EL (cell line): ENCODE data around the gene STIM1.
A peak's percentile ranks its signal among the peaks of the same experiment; 100 is the strongest.
"Not testable (repeated sequence)": the region's sequence is repeated elsewhere in the genome, so short reads cannot be mapped to it uniquely, and the experiment has no call there.

Source experiments
- DNase-seq: peaks from one replicate; pipeline ENCODE4 v3.0.0-alpha.2; 2016

Gene STIM1

DNA sequence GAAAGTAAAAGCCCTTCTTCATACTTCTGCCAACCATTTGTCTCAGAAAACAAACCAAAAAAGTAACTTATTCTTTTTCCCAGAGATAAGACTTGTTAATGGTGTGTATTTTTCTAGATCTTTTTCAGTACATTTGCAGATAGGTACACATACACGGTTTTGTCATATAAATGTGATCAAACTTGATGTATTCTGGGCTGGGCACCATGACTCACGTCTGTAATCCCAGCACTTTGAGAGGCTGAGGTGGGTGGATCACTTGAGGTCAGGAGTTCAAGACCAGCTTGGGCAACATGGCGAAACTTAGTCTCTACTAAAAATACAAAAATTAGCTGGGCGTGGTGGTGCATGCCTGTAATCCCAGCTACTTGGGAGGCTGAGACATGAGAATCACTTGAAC is 274.8 kb downstream of the STIM1 start:
- DNase-seq, result not testable (repeated sequence)

DNA sequence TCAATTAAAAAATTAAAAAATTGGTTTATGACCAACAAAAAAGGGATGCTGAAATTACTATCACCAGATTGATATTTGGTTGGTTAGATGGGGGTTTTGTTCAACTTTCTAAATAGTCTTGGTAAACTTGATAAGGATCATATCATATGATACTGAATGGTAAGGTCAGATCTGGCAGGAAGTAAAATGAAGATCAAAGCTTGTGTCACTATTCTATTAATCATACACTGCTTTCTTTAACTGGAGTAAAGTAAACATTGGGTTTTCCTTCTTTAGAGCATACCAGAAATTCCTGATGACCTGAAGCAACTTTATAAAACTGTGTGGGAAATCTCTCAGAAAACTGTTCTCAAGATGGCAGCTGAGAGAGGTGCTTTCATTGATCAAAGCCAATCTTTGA is 279.3 kb downstream of the STIM1 start:
- peak; percentile 80 for DNase-seq

DNA sequence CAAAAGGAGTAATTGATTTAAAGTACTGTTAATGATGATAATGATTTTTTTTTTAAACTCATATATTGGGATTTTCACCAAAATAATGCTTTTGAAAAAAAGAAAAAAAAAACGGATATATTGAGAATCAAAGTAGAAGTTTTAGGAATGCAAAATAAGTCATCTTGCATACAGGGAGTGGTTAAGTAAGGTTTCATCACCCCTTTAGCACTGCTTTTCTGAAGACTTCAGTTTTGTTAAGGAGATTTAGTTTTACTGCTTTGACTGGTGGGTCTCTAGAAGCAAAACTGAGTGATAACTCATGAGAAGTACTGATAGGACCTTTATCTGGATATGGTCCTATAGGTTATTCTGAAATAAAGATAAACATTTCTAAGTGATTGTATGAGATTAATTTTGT is 283.0 kb downstream of the STIM1 start:
- no peak for DNase-seq

DNA sequence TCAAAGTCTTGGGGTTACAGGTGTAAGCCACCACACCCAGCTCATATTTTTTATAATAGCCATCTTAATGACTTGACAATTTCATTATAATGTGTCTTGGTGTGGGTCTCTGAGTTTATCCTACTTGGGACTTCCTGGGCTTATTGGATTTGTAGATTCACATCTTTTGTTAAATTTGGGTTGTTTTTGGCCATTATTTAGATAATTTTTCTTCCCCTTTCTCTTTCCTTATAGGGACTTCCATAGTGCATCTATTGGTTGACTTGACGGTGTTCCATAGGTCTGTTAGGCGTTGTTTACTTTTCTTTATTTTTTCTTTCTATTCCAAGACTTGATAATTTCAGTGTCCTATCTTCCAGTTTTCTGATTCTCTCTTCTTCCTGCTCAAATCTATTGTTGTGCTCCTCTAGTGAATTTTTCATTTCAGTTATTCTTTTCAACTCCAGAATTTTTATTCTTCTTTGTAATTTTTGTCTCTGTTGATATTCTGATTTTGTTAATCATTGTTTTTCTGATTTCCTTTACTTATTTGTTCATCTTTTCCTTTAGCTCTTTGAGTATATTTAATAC is 284.7 kb downstream of the STIM1 start:
- no peak for DNase-seq
